ENCODE data around the gene UBE2R2.

DNA sequence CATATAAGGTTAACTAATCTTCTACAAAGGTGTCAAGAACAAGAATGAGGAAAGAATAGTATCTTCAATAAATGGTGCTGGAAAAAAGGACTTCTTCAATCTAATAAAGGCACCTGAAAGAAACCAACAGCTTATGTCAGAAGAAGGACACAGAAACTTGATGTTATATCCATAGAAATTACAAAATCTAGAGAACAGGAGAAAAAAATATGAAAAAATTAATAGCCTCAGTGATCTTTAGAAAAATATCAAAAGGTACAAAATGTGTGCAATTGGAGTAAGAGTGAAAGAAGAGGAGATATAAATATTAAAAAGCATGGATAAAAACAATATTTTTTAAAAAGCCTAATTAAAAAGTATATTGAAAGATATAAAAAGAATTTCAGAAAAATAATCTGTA lies 40.4 kb upstream of the UBE2R2 start:
- TF ChIP-seq, protein P1, sequence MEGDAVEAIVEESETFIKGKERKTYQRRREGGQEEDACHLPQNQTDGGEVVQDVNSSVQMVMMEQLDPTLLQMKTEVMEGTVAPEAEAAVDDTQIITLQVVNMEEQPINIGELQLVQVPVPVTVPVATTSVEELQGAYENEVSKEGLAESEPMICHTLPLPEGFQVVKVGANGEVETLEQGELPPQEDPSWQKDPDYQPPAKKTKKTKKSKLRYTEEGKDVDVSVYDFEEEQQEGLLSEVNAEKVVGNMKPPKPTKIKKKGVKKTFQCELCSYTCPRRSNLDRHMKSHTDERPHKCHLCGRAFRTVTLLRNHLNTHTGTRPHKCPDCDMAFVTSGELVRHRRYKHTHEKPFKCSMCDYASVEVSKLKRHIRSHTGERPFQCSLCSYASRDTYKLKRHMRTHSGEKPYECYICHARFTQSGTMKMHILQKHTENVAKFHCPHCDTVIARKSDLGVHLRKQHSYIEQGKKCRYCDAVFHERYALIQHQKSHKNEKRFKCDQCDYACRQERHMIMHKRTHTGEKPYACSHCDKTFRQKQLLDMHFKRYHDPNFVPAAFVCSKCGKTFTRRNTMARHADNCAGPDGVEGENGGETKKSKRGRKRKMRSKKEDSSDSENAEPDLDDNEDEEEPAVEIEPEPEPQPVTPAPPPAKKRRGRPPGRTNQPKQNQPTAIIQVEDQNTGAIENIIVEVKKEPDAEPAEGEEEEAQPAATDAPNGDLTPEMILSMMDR (IDR thresholded peaks at IDR 0.05 in 8 of 11, conservative IDR thresholded peaks at IDR 0.05 in 3 of 11): no peak
- TF ChIP-seq POLR2A (IDR thresholded peaks at IDR 0.05): no peak
